Fibroblast of the aortic adventitia (primary cell): Measurements from ENCODE around the gene CTSG. TPM values are rescaled to one million over a fixed set of nuclear protein-coding genes. Genes with fewer than 3 reads are reported as not detected.

Source experiments
- DNase-seq: peaks from one replicate; pipeline ENCODE4 v3.0.0-alpha.2; 2010; ENCODE audit warnings: low read depth
- H3K4me3 ChIP-seq: 2 replicates; pipeline ENCODE4 v1.5.1; 2011; ENCODE audit warnings: low read depth, mild to moderate bottlenecking, control low read depth, low read length, moderate library complexity
- total RNA-seq: library from RNA; depleted of rRNA; stranded (reverse); fragments of >200 nt; gene quantifications from 2 replicates; pipeline ENCODE4 v1.2.3, GENCODE V29; 2012; ENCODE audit warnings: low replicate concordance
- TF ChIP-seq, protein P1 (sequence below): IDR thresholded peaks from 2 replicates; pipeline ENCODE4 v1.5.1; 2011; ENCODE audit warnings: mild to moderate bottlenecking, low read length, control low read depth, inconsistent platforms; ENCODE audit not compliant: insufficient read depth

Gene CTSG, protein sequence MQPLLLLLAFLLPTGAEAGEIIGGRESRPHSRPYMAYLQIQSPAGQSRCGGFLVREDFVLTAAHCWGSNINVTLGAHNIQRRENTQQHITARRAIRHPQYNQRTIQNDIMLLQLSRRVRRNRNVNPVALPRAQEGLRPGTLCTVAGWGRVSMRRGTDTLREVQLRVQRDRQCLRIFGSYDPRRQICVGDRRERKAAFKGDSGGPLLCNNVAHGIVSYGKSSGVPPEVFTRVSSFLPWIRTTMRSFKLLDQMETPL
- not detected in 2 replicates for total RNA-seq

DNA sequence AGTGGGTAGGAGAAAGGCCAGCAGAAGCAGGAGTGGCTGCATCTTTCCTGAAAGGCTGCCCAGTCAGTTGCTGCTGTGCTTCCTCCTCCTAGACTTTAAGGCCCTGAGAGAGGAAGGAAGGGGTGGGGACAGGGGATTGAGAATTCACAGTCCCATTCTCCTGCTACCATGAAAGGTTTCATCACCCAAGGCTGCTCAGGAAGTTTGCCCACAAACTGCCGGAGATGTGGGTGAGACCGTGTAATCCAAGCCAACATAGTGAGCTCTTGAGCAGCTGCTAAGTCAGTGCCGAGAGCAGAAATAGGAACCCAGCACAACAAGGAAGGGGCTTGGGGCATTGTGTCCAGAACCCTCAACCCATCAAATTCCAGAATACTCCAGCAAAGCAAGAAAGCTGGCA lies at the start of gene CTSG:
TSS of gene CTSG (minus strand) at position 69 of the 400 bp plus-strand sequence. CDS start at position 42, 27 bp downstream.
- no peak for DNase-seq
- H3K4me3 ChIP-seq = no peak within 1 kb of the TSS
- TF ChIP-seq, protein P1, sequence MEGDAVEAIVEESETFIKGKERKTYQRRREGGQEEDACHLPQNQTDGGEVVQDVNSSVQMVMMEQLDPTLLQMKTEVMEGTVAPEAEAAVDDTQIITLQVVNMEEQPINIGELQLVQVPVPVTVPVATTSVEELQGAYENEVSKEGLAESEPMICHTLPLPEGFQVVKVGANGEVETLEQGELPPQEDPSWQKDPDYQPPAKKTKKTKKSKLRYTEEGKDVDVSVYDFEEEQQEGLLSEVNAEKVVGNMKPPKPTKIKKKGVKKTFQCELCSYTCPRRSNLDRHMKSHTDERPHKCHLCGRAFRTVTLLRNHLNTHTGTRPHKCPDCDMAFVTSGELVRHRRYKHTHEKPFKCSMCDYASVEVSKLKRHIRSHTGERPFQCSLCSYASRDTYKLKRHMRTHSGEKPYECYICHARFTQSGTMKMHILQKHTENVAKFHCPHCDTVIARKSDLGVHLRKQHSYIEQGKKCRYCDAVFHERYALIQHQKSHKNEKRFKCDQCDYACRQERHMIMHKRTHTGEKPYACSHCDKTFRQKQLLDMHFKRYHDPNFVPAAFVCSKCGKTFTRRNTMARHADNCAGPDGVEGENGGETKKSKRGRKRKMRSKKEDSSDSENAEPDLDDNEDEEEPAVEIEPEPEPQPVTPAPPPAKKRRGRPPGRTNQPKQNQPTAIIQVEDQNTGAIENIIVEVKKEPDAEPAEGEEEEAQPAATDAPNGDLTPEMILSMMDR = no peak

DNA sequence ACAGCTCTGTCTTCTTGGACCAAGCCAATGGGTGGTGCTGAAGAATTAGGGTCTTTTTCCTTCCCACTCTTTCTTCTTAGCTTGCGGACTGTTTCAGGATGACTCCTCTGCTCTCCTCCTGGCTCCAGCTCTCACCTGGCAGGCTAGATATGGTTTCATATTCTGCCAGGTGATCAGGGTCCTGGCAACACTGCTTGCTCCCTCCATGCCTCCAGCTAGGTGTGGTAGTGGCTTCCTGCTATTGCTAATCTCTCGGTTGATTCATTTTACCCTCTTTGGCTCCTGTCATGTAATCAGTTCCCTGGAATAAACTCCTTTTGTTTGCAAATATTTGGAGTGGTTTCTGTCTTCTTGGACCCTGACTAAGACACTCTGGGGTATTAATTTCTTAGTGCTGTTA lies 37.7 kb upstream of the CTSG start:
- TF ChIP-seq, protein P1 = no peak
- DNase-seq = no peak
- no peak overlapping the region for H3K4me3 ChIP-seq

DNA sequence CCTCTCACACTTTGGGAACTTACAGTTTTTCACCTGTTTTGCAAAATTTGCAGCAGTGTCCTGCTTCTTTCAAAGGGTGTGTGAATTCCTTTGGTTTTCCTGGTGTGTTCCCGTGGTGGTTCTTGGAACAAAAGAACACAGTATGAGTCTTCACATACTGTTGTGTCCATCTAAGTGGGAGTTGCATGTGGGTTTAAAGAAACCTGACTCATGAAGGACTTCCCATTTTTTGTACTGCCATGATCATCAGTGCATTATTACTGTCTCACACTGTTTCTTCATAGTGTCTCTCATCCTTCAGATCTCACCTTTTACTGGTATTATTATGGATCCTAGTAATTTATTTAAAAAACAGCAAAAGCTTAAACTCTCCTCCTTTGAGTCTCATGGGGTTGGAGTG lies 37.2 kb upstream of the CTSG start:
- TF ChIP-seq, protein P1 = no peak
- DNase-seq = no peak
- no peak overlapping the region for H3K4me3 ChIP-seq

DNA sequence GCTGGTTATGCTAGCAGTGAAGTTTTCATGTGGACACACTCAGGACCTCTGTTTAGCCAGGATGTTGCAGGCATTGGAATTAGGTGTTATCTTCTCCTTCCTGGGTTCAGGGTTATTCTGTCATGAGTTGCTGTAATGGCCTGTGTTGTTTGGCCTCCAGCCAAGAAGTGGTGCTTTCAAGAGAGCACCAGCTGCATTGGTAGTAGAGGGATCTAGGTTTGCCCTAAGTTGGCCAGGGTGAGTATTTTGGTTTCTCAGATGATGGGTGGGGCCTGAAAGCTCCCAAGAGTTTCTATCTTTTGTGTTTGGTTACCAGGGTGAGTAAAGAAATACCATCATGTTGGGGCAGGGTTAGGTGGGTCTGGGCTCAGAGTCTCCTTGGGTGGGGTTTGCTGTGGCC lies 36.1 kb upstream of the CTSG start:
- H3K4me3 ChIP-seq = no peak overlapping the region
- DNase-seq = no peak
- TF ChIP-seq, protein P1 = no peak

DNA sequence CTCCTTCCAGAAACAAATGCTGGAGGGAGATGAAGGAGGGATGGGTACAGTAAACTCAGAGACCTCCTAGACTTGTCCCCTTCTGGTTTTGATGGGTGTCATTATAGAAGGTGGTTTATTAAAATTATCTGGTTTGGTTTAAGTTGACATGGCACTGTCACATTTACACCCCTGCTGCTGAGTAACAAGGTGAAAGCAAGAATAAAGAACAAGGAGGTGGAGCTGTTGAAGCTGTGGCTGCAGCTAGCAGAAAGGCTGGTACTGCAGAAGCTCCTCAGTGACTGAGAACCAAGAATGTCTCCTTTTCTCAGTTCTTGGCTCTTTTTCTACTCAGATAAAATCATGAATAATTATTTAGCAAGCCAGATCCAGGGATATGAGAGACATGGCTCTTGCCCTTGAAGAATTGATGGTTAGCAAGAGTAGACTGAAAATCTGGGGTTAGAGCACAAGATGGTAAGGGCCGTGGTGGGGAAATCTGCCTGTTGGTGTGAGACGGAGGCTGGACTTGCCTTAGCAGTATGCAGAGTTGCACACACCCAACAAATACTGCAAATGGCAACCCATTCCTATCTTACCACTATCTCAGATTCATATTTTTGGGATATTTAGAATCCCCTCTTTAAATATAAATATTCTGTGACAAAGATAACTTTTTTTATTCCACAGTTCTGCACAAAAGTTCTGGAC lies 33.8 kb upstream of the CTSG start, which contains the start of gene GZMH:
TSS of gene GZMH (minus strand) at position 31 of the 690 bp plus-strand sequence. CDS start 72 bp downstream, outside the sequence.
- H3K4me3 ChIP-seq = no peak within 1 kb of the TSS
- TF ChIP-seq, protein P1 = no peak
- DNase-seq = no peak

DNA sequence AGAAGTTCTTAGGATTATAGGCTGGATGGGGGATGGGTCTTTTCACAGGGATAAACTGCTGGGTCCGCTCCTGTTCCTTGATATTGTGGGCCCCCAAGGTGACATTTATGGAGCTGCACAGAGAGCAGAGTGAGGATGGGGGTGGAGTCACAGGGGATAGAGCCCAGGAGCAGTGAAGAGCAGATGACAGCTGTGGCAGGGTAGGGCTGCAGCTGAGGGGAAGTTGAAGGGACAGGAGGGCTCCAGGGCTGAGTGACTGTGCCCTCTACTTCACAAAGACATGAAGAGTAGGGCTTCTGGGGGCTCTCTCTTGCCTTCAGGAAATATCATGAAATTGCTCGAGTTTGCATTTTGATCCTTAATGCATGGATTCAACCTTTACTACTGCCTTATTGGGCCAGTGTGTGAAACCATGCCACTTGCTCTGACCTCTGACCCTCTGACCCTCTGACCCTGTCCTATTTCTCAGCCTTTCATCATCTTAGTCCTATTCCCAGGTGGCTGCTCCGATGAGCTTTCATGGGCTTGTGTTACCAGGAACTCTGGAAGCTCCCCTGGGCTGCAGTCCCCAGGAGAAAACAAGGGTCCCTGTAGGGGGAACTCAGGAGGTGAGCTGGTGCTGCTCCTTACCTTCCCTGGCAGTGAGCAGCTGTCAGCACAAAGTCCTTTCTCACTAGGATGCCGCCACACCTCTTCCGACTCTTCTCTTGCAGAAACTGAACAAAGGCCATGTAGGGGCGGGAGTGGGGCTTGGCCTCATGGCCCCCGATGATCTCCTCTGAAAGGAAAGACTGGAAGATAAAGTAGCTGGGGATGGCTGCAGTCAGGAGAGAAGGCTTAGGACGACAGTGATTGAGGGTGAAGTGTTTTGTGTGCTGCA lies 31.8 kb upstream of the CTSG start:
- H3K4me3 ChIP-seq = no peak overlapping the region
- TF ChIP-seq, protein P1 = no peak
- no peak for DNase-seq
